ENCODE data around the gene AKR1B15.

- TF ChIP-seq POLR2A (IDR thresholded peaks at IDR 0.05), result no peak
- TF ChIP-seq, protein P1, sequence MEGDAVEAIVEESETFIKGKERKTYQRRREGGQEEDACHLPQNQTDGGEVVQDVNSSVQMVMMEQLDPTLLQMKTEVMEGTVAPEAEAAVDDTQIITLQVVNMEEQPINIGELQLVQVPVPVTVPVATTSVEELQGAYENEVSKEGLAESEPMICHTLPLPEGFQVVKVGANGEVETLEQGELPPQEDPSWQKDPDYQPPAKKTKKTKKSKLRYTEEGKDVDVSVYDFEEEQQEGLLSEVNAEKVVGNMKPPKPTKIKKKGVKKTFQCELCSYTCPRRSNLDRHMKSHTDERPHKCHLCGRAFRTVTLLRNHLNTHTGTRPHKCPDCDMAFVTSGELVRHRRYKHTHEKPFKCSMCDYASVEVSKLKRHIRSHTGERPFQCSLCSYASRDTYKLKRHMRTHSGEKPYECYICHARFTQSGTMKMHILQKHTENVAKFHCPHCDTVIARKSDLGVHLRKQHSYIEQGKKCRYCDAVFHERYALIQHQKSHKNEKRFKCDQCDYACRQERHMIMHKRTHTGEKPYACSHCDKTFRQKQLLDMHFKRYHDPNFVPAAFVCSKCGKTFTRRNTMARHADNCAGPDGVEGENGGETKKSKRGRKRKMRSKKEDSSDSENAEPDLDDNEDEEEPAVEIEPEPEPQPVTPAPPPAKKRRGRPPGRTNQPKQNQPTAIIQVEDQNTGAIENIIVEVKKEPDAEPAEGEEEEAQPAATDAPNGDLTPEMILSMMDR (IDR thresholded peaks at IDR 0.05), result no peak
These were observed 48.5 kb upstream of the AKR1B15 start for GRCh38 chr7:134500406-134500805.

All from lower leg skin (tissue), 3 donors.